ENCODE data around the gene DYSF.

Gene DYSF

GRCh38 chr2:71564790-71565189 is 111.4 kb downstream of the DYSF start:
- DNase-seq (ENCODE audit: low read depth in 2 of 2, low spot score in 1 of 2), result no peak

DNA sequence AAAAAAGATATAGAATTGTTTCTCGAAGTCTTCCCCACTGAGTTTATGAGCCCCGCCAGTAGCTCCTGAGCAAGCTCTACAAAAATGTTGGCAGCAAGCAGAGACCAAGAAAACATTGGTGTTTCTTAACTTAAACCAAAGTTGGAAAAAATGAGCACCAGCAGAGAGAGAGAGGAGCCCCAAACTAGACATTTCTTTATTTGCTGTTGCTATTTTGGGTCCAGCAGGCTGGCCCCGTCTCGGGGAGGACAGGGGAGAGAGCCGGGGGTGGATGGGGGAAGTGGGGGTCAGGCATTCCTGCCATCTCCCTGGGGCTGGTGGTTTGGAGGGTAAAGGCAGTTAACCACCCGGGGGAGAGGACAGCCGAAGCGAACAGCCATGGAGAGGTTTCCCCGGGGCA is 113.0 kb downstream of the DYSF start:
- DNase-seq (ENCODE audit: low read depth in 2 of 2, low spot score in 1 of 2), result no peak

DNA sequence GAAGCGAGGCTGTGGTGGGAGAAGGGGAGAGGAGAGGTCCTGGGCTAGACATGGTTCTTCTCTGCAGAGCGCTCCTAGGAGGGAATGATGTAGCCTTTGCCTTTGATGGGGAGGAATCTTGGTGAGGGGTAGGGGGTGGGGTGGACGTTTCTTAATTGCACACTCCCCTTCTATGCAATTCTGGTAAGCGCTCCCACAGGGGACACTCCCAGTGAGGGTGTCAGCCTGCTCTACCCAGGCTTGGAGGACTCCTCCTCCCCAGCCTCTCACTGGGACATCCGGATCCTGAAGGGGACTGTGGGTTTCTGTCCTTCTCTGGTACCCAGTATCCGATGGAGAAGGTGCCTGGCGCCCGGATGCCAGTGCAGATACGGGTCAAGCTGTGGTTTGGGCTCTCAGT is 114.3 kb downstream of the DYSF start:
- no peak for DNase-seq (ENCODE audit: low read depth in 2 of 2, low spot score in 1 of 2)

DNA sequence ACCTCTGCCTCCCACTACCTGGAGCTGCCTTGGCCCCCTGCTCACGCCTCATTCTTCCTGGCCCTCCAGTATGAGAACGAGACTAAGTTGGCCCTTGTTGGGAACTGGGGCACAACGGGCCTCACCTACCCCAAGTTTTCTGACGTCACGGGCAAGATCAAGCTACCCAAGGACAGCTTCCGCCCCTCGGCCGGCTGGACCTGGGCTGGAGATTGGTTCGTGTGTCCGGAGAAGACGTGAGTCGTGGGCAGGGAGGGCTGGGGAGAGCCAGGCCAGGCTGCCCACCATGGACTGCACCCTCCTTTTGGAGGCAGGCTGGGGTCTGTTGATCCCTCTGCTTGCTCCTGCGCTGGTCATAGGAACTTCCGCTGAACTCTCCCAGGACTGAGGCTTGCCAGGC is 114.7 kb downstream of the DYSF start:
- DNase-seq (ENCODE audit: low read depth in 2 of 2, low spot score in 1 of 2), result no peak

- no peak for DNase-seq (ENCODE audit: low read depth in 2 of 2, low spot score in 1 of 2)
These were observed 117.2 kb downstream of the DYSF start for GRCh38 chr2:71570511-71570910.

DNA sequence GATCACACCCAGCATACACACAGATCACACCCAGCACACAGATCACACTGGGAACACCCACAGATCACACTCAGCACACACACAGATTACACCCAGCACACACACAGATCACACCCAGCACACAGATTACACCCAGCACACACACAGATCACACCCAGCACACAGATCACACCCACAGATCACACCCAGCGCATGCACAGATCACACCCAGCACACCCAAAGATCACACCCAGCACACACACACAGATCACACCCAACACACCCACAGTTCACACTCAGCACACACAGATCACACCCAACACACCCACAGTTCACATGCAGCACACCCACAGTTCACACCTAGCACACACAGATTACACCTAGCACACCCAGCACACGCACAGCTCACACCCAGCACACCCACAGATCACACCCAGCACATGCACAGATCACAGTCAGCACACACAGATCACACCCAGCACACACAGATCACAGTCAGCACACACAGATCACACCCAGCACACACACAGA is 117.6 kb downstream of the DYSF start:
- DNase-seq (ENCODE audit: low read depth in 2 of 2, low spot score in 1 of 2), result no peak

GRCh38 chr2:71571945-71572344 is 118.6 kb downstream of the DYSF start:
- DNase-seq (ENCODE audit: low read depth in 2 of 2, low spot score in 1 of 2), result no peak

- DNase-seq (ENCODE audit: low read depth in 2 of 2, low spot score in 1 of 2), result no peak
These were observed 122.6 kb downstream of the DYSF start for GRCh38 chr2:71575966-71576365.

GRCh38 chr2:71576541-71576940 is 123.2 kb downstream of the DYSF start:
- no peak for DNase-seq (ENCODE audit: low read depth in 2 of 2, low spot score in 1 of 2)

DNA sequence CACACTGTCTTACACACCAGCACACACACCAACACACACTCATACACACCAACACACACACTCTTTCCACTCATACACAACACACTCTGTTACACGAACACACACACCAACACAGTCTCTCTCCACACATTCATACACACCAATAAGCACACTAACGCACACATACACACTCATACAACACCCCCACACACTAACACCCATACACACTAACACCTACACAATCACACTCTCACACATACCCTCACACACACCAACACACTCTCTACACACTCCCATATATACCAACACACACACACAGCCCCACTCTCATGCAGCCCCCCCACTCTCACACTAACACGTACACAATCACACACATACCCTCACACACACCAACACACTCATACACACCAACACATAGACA is 123.8 kb downstream of the DYSF start:
- no peak for DNase-seq (ENCODE audit: low read depth in 2 of 2, low spot score in 1 of 2)

- DNase-seq (ENCODE audit: low read depth in 2 of 2, low spot score in 1 of 2), result no peak
These were observed 125.5 kb downstream of the DYSF start for GRCh38 chr2:71578767-71579342.

DNA sequence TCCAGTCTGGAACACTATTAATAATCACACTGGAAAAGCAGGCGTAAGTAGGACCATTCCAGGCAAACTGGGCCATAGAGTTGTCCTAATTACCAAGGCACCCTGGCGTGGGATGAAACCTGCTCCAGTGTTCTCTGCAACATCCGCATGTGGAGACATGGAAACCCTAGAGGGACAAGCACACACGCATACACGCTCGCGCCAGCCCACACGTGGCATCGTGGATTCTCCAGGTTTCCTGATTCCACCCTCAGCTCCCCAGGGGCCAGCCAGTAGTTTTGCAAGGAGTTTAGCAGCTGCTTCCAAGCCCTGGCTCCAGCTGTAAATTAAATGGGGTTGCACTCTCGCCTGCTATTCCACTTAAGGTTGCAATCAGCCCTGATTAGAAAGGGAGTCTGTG is 127.7 kb downstream of the DYSF start:
- no peak for DNase-seq (ENCODE audit: low read depth in 2 of 2, low spot score in 1 of 2)

- DNase-seq (ENCODE audit: low read depth in 2 of 2, low spot score in 1 of 2), result no peak
These were observed 130.5 kb downstream of the DYSF start for GRCh38 chr2:71583876-71584275.

DNA sequence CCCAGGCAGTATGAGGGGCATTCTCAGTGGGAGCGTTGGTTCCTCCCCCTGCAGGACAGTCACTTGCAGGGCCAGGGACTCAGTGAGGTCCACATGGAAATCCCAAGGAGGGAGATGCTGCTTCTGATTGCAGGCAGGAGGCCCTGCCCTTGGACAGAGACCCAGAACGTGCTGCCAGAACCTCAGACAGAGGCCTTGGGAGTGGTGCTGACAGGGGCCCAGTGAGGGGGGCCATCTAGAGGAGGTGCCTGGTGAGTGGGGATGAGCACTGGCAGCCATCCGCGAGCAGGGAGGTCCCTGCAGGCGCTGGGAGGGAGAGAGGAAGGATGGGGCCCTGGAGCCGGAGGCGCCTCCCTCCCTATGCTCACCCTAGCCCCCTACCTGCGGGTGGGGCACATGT is 133.1 kb downstream of the DYSF start:
- no peak for DNase-seq (ENCODE audit: low read depth in 2 of 2, low spot score in 1 of 2)

DNA sequence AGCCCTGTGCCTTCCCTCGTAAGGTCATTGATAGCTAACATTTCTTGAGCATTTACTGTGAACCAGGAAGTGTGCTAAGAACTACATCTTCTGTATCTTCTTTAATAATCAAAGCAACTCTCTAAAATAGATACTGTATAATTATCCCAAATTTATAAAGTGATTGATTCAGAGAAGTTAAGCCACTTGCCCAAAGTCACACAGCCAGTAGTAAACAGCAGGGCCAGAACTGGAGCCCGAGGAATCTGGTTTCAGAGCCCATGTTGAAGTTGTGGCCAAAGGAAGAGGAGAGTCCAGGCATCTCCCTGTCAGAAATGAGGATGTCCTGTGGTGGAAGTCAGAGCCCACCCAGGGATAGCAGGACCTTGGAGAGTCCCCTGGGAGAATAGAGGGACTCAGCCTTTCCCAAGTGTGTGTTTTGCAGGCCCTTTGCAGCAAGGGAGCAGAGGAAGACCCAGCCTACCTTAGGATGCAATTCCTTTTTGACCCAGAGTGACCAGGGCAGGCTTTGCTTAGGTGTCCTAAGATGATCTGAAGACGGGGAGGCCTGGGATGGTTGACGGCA is 134.2 kb downstream of the DYSF start:
- no peak for DNase-seq (ENCODE audit: low read depth in 2 of 2, low spot score in 1 of 2)

DNA sequence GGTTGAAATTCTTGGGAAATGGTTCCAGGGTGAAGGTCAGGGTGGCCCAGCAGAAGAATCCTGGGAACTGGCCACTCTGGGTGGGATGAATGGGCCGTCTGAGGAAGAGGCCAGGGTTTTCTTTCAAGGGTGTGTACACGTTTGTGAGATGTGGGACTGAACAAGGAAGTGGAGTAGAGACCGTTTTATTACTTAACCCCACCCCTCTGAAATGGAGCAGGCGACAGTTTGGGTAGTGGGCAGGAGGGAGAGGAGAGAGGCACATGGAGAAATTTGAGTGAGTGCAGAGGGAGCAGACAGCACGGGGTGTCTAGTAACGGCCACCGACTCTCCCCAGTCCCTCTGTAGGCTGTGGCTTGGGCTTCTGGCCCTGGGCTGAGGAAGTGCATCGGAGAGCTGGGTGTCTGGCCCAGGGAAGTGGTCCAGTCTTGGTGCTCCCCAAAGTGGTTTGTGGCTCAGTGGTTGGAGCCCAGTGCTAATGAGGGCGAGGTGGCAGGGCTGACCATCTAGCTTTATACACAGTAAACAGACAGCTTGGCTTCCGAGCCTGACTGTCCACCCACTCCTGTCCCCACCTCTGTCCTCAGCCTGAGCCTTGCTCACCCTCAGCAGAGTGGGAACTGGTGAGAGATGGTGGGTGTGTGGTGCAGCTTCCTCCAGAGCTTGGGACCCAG is 135.3 kb downstream of the DYSF start:
- no peak for DNase-seq (ENCODE audit: low read depth in 2 of 2, low spot score in 1 of 2)

GRCh38 chr2:71589763-71590162 is 136.4 kb downstream of the DYSF start:
- DNase-seq (ENCODE audit: low read depth in 2 of 2, low spot score in 1 of 2), result no peak

- DNase-seq (ENCODE audit: low read depth in 2 of 2, low spot score in 1 of 2), result no peak
These were observed 137.7 kb downstream of the DYSF start for GRCh38 chr2:71591044-71591443.

- no peak for DNase-seq (ENCODE audit: low read depth in 2 of 2, low spot score in 1 of 2)
These were observed 138.9 kb downstream of the DYSF start for GRCh38 chr2:71592181-71592711.

DNA sequence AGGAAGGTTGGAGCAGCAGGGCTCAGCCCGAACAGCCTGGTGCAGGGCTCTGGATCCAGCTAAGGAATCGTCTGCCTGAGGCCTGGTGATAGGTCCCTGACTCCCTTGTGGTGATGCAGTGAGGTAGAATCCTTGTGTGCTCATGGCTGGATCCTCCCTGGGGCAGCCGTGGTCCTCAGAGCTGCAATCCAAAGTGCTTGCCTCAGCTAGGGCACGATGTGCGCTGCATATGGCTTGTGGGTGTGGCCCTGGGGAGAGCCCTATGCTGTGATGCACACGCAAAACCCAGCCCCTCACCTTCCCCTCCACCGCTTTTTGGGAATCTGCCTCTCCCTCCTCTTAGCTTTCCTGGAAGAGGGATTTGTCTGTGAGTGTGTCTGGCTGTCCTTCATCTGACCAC is 142.2 kb downstream of the DYSF start:
- DNase-seq (ENCODE audit: low read depth in 2 of 2, low spot score in 1 of 2), result no peak

GRCh38 chr2:71596011-71596410 is 142.7 kb downstream of the DYSF start:
- no peak for DNase-seq (ENCODE audit: low read depth in 2 of 2, low spot score in 1 of 2)

DNA sequence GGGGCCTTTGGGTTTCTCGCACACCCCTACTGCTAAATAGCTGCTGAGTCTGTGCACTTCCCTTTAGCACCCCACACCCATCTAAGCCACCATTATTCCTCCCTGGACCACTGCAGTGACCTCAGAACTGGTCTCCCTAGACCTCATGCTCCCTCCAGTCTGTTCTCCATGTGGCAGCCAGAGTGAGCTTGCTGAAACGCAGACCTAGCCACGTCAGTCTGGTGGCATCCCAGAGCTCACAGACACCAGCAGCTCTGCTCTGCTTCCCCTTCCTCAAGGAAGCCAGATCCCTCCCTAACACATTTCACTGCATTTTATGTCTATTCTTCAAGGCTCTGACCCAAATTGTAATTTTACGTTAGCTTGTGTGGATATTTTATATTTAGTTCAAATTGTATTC is 144.4 kb downstream of the DYSF start:
- no peak for DNase-seq (ENCODE audit: low read depth in 2 of 2, low spot score in 1 of 2)

DNA sequence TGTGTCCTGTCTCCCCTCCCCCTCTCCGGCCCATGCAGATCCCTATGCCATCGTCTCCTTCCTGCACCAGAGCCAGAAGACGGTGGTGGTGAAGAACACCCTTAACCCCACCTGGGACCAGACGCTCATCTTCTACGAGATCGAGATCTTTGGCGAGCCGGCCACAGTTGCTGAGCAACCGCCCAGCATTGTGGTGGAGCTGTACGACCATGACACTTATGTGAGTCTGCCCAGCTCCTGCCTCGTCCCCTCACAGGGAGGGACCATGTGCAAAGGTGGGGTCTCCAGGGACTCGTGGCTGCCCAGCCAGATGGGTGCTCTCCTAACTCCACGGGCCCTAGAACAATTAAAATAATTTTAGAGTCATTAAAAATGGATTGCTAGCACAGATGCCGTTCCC is 145.2 kb downstream of the DYSF start:
- DNase-seq (ENCODE audit: low read depth in 2 of 2, low spot score in 1 of 2), result no peak
